OCI-LY7 (cell line): ENCODE measurements around the gene SND1.

Experiments
- EZH2phosphoT487 ChIP-seq: fragments of 200-600 bp; sonication (generic); IDR thresholded peaks from 2 replicates; pipeline ENCODE4 v1.6.1; 2018; ENCODE audit warnings: low read depth, borderline replicate concordance, mild to moderate bottlenecking, mixed run types, antibody characterized with exemption, low read length, moderate library complexity, mixed read lengths
- TF ChIP-seq, protein P1 (sequence below): fragments of 200-600 bp; sonication (generic); conservative IDR thresholded peaks from 2 replicates; pipeline ENCODE4 v1.5.1; 2014; ENCODE audit warnings: mild to moderate bottlenecking, antibody characterized with exemption, low read length, moderate library complexity, mixed read lengths

DNA sequence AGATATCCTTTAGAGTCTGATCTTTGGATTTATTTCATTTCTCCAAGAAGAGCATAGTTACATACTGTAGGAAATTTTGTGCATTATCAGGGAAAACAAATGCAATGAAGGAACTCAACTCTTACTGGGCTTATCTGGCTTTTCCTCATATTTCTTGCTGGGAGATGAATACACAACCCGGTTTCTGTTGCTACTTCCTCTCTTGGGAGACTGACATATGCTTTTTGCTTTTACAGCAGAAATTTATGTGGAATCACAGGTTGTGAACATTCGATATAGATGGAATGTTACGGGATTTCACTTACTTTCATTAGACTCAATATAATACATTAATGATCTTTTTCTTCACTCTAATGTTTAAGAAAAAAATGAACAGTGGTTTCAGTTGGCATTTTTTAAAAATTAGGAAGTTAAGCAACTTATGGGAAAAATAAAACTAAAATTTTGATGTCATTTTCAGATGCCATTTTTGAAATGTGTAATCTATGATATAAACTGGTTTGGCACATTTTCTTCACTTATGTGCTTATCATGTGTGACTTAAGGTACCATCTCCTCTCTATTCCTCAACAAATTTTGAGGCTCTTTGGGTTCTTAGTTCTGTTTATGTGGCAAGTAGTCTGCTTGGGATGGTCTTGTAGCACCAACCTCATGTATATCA is 7.1 kb downstream of the SND1 start:
- TF ChIP-seq, protein P1, sequence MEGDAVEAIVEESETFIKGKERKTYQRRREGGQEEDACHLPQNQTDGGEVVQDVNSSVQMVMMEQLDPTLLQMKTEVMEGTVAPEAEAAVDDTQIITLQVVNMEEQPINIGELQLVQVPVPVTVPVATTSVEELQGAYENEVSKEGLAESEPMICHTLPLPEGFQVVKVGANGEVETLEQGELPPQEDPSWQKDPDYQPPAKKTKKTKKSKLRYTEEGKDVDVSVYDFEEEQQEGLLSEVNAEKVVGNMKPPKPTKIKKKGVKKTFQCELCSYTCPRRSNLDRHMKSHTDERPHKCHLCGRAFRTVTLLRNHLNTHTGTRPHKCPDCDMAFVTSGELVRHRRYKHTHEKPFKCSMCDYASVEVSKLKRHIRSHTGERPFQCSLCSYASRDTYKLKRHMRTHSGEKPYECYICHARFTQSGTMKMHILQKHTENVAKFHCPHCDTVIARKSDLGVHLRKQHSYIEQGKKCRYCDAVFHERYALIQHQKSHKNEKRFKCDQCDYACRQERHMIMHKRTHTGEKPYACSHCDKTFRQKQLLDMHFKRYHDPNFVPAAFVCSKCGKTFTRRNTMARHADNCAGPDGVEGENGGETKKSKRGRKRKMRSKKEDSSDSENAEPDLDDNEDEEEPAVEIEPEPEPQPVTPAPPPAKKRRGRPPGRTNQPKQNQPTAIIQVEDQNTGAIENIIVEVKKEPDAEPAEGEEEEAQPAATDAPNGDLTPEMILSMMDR: no peak
- TF ChIP-seq EZH2phosphoT487: no peak
